ENCODE results near the gene PGGT1B.
A peak's percentile ranks its signal among the peaks of the same experiment; 100 is the strongest.

Gene PGGT1B

DNA sequence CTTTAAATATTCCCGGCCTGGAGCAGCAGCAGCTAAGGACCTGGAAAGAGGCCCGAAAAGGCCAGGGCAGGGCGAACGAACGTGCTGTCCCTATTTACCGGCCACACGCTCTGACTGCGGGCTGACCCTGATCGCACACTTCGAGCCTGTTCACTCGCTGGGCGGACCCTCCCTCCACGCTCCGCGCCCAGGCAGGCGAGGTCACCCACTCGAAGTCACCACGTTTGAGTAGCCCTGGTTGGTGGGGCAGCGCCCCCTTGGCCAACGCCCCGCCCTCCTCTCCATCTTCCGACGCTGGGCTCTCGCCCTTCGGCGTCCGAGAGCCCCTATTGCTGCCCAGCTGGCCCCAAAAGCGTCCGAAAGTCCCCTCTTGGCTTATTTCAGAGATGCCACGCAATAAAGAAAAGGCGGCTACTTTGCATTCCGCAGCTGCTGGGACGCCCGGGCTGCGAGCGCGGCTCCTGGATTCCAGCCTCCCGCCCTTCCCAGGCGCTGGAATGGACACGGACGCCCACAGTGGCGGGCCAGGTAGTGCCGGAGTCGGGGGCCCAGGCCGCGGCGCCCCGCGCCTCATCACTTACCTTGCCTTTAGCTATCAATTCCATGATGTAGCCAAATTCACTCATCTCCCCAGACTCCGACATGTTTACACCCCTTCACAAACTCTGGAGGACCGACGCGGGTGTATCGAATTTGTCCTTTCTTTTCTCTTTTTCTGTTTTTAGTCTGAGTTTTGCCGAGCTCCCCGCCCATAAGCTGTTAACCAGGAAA lies 83.1 kb downstream of the PGGT1B start:
- DNase-seq (ENCODE audit: extremely low read depth, low read depth), result no peak
- TF ChIP-seq, protein P1, sequence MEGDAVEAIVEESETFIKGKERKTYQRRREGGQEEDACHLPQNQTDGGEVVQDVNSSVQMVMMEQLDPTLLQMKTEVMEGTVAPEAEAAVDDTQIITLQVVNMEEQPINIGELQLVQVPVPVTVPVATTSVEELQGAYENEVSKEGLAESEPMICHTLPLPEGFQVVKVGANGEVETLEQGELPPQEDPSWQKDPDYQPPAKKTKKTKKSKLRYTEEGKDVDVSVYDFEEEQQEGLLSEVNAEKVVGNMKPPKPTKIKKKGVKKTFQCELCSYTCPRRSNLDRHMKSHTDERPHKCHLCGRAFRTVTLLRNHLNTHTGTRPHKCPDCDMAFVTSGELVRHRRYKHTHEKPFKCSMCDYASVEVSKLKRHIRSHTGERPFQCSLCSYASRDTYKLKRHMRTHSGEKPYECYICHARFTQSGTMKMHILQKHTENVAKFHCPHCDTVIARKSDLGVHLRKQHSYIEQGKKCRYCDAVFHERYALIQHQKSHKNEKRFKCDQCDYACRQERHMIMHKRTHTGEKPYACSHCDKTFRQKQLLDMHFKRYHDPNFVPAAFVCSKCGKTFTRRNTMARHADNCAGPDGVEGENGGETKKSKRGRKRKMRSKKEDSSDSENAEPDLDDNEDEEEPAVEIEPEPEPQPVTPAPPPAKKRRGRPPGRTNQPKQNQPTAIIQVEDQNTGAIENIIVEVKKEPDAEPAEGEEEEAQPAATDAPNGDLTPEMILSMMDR (IDR thresholded peaks at IDR 0.05; ENCODE audit: low read depth, low read length, missing control alignments), result no peak
- peak overlapping the region; percentile 40 for H3K4me3 ChIP-seq (replicated peaks; ENCODE audit: low read depth, low read length)

DNA sequence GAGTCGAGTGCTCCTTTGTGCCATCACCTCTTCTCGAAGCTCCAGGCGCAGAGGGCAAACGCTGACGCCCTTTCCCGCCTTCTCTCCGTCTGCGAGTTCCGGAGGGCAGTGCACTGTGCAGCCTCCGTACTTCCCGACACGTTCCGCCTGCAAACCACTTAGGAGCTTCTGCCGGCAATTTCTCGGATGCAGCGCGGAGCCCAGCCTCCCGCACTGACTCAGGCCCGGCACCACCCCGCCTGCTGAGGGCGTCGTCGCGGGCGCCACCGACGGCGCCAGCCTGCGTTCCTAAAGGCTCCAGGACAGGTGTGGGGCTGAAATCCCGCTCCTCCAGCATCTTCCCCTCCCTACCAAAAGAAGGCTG lies 83.7 kb downstream of the PGGT1B start:
- no peak overlapping the region for H3K4me3 ChIP-seq (replicated peaks; ENCODE audit: low read depth, low read length)
- TF ChIP-seq, protein P1 (IDR thresholded peaks at IDR 0.05; ENCODE audit: low read depth, low read length, missing control alignments), result no peak

DNA sequence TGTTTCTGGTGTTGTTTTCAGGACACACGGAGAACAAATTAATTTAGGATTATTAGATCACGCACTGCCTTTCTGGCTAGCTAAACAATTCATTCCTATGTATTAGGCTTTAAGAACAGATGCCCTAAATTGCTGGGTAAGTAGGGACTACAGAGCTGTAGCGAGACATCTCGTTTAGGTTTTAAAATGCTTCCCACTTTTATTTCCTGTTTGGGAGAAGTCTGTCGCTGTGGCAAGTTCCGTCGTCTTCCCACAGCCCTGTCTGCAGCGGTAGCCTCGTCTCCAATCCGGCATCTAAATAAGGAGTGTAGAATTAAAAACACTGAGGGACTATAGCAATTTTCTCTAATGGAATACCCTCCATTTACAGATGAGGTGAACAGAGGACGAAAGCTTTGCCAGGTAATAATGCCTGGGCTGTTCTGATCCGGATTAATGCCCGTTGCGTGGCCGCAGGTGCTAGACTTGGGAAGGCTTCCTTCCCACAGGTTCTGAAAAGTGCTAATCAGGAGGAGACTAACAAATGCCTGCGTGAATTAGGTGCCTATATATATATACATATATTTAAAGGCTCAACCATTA lies 91.7 kb downstream of the PGGT1B start:
- TF ChIP-seq, protein P1 (IDR thresholded peaks at IDR 0.05; ENCODE audit: low read depth, low read length, missing control alignments), result no peak
- H3K4me3 ChIP-seq (replicated peaks; ENCODE audit: low read depth, low read length), result peak overlapping the region; percentile 68; the same call in 1 of the 2 replicates
- DNase-seq (ENCODE audit: extremely low read depth, low read depth), result no peak

More for the DNA sequence above, 83.7 kb downstream of the PGGT1B start:
- no peak for DNase-seq (ENCODE audit: extremely low read depth, low read depth)

DNA sequence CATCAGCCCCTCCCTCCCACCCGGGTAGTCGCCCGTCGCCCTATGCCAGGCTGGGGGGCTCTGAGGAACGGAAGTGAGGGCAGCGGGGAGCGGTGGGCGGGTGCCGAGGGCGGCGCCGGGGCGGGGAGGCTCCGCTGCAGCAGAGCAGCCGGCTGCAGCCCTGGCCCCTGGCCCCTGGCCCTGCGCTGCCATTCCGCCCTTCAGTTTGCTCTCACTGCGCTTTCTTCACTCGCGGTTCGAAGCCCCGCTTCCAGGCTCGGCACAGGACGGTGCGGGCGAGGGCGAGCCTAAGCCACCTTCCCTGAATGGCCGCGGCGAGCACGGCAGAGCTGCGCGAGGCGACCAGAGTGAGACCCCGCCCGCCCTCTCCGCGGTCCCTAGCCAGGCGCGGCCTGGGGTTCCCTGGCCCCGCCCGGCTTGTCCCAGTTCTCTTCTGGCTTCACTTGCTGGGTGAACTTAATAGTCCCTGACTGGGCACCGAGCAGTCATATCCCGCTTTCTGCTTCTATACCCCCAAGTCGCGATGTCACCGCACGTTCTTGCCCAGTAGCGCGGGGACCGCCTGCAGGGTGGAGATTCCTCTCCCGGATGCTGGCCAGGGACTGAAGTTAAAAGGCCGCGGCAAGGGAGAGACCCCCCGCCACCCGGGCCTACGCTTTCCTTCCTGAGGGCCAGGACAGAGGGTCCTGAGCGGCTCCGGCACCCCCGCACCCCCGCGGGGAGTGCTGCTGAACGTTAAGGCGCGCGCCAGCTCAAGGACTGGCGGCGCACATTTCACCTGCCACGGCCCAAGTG lies 92.3 kb downstream of the PGGT1B start:
- TF ChIP-seq, protein P1 (IDR thresholded peaks at IDR 0.05; ENCODE audit: low read depth, low read length, missing control alignments), result no peak
- DNase-seq (ENCODE audit: extremely low read depth, low read depth), result no peak
- peak overlapping the region; percentile 68 for H3K4me3 ChIP-seq (replicated peaks; ENCODE audit: low read depth, low read length)

DNA sequence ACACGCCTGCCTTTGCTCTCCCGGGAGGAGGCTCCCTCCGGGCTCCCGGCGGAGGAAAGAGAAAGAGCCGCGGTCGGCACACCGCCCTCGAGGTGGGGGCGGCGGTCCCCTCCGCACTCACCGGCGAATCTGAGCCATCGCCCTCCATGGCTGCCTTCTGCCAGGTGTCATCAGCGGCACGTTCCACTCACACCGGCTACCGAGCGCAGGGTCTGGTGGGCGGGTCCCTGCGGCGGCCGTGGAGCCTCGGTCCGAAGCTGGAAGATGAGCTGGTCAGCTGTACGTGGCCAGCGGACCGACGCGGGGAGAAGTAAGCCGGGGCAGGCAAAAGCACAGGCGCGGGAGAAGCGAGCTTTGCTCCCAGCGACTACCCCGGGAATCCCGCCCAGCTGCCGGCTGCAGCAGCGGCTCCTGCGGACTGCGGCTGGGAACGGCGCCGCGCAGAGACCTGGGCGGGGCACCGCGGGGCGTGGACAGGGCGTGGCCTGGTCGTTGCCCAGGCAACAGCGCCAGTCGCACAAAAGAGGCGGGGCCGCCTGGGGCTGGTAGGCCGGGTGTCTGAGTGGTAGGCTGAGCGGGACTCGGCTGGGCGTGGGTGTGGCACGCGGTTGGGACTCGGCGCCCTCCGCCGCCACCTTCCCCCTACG lies 93.1 kb downstream of the PGGT1B start, which contains the start of gene TRIM36:
TRIM36 (minus strand) TSS at position 422 of the 647 bp plus-strand sequence; CDS start at position 148, 274 bp downstream.
- DNase-seq (ENCODE audit: extremely low read depth, low read depth), result peak; percentile 67
- TF ChIP-seq, protein P1 (IDR thresholded peaks at IDR 0.05; ENCODE audit: low read depth, low read length, missing control alignments), result peak; percentile 5
- peak within 1 kb of the TSS; percentile 68 for H3K4me3 ChIP-seq (replicated peaks; ENCODE audit: low read depth, low read length)

DNA sequence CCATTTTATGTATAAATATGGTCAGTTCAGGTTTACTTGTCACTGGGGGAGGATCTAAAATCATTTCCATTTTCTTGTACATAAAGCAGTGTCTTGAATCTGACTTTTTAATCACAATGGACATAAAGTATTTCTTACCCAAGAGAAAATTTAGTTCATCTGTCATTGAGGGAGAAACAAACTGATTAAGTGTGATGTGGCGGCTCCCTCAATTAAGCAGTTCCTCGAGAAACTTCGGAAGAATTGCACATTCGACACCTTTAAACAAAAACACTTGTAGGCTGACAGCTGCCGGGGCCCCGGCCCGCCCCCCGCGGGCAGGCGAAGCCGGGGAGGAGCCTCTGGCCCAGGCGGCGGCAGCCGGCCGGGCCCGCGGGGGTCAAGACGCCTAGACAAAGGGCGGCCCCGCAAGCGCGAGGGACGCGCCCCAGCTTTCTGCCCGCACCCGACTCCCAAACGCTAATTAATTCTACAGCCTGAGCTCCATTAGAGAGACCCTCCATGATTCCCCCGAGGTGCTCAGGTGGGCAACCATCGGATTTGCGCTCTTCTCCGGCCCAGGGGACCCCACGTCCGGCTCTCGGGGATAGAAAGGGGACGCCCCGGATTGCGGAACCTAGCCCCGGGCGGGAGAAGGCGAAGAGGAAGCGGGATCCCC lies 93.7 kb downstream of the PGGT1B start:
- peak overlapping the region; percentile 68 for H3K4me3 ChIP-seq (replicated peaks; ENCODE audit: low read depth, low read length)
- TF ChIP-seq, protein P1 (IDR thresholded peaks at IDR 0.05; ENCODE audit: low read depth, low read length, missing control alignments), result no peak
- no peak for DNase-seq (ENCODE audit: extremely low read depth, low read depth)

Data from HFF-Myc (cell line).